Activated CD4-positive, CD25-positive, alpha-beta regulatory T cell treated with anti-CD3 and anti-CD28 coated beads, Interleukin-2, amount 50 U/mL, for 72 hours (primary cell): ENCODE data around the gene CALY.
"Not testable (repeated sequence)": the region's sequence is repeated elsewhere in the genome, so short reads cannot be mapped to it uniquely, and the experiment has no call there.

Source experiments
- DNase-seq: peaks from one replicate; pipeline ENCODE4 v3.0.0; 2021

Gene CALY

DNA sequence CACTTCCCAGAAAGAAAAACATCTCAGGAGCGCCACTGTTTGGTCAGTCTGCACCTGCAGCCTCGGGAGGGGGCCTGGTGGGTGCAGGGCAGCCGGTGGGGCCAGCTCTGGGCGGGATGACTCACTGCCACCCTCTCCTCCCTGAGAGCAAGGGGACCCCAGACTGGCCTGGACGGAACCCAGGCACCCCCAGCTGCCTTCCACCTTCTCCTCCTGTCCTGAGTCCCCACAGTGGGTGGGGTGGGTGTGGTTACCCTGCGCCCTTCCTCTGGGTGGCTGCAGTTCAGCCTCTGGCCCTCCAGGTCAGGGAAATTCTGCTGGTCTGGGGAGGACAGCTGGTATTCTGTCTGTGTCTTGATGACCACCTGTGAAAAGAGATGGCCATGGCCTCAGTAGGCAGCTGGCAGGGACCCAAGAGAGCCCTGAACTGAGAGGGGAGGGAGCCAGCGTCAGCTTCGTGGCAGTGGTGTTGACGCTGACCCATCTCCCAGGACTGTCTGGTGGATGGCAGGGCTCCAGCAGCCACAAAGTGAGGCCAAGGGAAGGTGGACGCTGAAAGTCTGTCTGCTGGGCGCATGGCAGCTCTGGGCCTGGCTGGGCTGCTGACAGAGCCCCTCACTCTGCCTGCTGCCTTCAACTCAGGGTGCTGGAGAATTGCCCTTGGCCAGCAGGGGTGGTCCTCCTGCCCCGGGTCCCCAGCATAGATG lies 8.9 kb downstream of the CALY start:
- DNase-seq, result no peak

- DNase-seq, result no peak
These were observed 9.7 kb downstream of the CALY start for GRCh38 chr10:133326745-133327650.

GRCh38 chr10:133326223-133326551 lies 10.5 kb downstream of the CALY start:
- DNase-seq, result no peak

- DNase-seq, result no peak
These were observed 11.1 kb downstream of the CALY start for GRCh38 chr10:133325440-133326222.

GRCh38 chr10:133324857-133325260 lies 11.8 kb downstream of the CALY start:
- DNase-seq, result no peak

DNA sequence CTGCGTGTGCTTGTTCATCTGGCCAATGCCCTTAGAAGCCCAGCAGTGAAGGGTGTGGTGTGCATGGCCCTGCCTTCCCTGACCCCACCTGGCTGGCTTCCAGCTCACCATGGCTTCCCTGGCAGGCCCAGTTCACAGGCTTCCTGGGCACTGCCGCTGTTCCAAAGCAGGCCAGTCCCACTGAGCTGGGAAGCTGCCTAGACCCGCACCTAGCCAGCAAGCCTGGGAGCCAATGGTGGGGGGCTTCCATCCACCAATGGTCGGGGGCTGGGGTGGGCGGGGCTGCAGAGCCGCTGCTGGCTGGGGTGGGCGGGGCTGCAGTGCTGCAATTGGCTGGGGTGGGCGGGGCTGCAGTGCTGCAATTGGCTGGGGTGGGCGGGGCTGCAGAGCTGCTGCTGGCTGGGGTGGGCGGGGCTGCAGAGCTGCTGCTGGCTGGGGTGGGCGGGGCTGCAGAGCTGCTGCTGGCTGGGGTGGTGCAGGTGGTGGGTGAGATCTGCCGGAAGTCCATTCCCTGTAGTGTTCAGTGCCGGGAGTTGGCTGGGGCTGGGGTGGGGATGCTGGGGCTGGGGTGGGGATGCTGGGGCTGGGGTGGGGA lies 12.4 kb downstream of the CALY start:
- peak; percentile 44 for DNase-seq

- not testable (repeated sequence) for DNase-seq
These were observed 14.5 kb downstream of the CALY start for GRCh38 chr10:133322064-133322709.

GRCh38 chr10:133320852-133321422 lies 15.8 kb downstream of the CALY start:
- DNase-seq, result not testable (repeated sequence)

DNA sequence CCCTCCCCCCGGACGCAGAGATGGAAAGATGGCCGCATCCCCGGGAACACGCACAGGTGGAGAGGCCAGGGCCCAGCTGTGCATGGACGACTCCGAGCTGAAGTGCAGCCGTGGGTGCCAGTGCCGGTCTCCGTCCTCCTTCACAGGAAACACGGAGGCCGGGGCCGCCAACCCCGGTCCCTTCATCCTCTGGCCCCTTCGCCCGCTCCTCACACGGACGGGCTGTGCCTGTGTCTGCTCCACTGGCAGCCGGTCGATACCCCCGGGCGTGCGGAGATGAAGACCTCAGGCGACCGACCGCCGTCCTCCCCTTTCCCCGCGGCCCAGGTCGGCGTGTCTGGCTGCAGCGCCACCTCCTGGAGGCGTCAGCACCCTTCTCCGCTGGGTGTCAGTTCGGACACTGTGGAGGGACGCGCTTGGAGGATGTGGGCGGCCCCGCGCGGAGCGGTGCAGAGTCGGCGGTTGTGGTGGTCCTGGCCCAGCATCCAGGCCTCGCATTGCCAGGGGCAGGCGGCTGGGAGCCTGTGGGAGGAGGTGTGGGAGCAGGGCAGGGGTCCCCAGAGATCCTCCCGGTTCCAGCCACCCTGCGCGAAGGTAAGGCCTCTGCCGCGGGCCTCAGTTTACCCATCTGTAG lies 18.1 kb downstream of the CALY start:
- DNase-seq, result peak; percentile 77

- no peak for DNase-seq
These were observed 20.0 kb downstream of the CALY start for GRCh38 chr10:133316732-133317131.

DNA sequence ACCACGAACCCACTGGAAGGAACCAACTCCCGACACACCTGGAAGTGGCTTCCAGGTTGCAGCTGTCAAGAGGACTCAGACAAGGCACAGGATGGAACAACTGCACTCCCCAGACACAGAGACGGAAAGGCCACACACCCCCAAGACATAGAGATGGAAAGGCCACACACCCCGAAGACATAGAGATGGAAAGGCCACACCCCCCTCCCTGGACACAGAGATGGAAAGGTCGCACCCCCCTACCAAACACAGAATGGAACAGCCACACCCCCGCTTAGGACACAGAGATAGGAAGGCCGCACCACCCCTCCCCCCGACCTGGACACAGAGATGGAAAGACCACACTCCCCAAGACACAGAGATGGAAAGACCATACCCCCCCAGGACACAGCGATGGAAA lies 20.4 kb downstream of the CALY start:
- DNase-seq, result no peak

GRCh38 chr10:133315847-133316246 lies 20.8 kb downstream of the CALY start:
- DNase-seq, result no peak

DNA sequence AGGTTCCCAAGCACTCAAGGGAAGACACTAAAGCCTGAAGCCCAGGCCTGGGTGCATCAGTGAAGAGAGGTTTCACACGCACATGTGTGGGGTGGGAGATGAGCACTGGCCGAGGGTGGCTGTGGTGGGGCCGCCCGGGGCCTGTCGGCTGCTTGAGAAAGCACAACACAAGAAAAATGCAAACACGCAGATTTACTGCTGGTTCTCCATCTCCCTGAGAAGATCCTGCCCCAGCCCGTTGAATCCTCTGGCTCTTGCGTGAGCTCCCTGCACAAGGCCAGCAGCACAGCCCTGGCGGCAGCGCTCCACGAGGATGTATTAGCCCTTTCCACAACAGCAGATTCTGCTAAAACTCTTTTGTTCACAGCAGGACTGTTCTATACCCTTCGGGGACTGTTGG lies 21.8 kb downstream of the CALY start:
- DNase-seq, result no peak

GRCh38 chr10:133313192-133313591 lies 23.5 kb downstream of the CALY start:
- DNase-seq, result no peak

DNA sequence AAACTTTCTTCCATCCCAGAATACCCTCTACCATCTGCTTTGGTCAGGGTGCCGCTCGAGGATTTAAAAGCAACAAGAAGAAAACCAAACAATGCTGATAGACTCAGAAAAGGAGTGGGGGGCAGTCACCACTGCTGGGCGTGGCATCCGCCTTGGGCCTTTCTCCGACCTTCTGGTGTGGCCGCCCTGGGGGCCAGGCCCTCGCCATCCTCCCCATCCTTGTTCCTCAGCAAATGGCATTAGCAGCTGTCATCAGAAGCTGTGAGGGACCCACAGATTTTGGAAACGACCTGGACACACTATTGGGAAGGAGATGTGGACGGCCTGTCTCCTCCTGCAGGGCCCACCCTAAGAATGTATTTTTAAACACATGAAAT lies 23.9 kb downstream of the CALY start:
- DNase-seq, result no peak

GRCh38 chr10:133312016-133312768 lies 24.5 kb downstream of the CALY start:
- no peak for DNase-seq

- no peak for DNase-seq
These were observed 25.1 kb downstream of the CALY start for GRCh38 chr10:133311570-133311969.

GRCh38 chr10:133310789-133311188 lies 25.9 kb downstream of the CALY start:
- no peak for DNase-seq

DNA sequence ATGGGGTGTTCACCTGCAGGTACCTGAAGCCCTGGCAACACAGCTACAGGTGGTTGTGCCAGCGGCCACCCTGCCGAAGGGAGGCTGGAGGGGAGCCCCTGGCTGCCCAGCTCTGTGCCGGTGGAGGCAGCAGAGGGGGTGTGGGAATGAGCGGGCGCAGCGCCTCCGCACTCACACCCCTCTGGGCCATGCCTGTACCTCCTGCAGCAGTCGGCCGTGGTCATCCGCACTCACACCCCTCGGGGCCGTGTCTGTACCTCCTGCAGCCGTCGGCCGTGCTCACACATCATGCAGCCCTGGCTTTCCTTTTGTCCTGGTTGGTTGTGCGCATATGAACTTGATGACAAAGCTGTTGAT lies 26.3 kb downstream of the CALY start:
- no peak for DNase-seq

DNA sequence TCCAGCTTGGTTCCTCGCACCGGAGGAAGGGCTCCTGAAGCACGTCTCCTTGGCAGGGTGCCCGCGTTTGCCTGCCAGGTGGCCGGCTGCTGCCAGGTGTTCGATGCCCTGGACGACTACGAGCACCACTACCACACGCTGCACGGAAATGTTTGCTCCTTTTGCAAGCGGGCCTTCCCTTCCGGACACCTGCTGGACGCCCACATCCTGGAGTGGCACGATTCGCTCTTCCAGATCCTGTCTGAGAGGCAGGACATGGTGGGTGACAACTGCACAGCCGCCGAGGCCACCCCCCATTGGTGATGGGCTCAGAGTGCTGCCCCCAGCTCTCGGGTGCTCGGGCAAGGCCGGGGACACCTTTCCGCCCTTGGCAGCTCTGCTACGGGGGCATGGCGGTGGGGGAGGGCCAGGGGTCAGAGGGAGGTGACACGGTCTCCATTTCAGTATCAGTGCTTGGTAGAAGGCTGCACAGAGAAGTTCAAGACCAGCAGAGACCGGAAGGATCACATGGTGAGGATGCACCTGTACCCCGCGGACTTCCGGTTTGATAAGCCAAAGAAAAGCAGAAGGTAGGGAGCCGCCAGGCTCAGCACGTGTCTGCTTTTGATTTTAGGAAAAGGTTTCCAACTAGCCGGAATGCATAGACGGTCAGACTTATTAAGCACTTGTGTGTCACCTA lies 26.8 kb downstream of the CALY start:
- no peak for DNase-seq
